A673 (cell line): ENCODE measurements around the gene TMC3. TPM values are rescaled to one million over a fixed set of nuclear protein-coding genes. Genes with fewer than 3 reads are reported as not detected.

Experiments used
- BruUV-seq: library from RNA; stranded (reverse); fragments of 400-500 nt; replicated peaks from 2 replicates; lab custom pipeline; 2021; lab: Mats Ljungman, UMichigan
- CTCF ChIA-PET: fragments of 300-600 bp; sonication (Branson Sonifier 250); formaldehyde crosslinking; loops from one replicate; lab custom pipeline; 2022; ENCODE audit warnings: antibody characterized with exemption; lab: Charles Lee
- POLR2A ChIA-PET: fragments of 300-600 bp; sonication (Branson Sonifier 250); formaldehyde crosslinking; loops from one replicate; lab custom pipeline; 2022; ENCODE audit warnings: antibody characterized with exemption; ENCODE audit not compliant: low non-redundant PET; lab: Charles Lee
- DNase-seq: peaks from one replicate; pipeline ENCODE4 v3.0.0-alpha.2; 2015; ENCODE audit warnings: low spot score
- H3K27ac ChIP-seq: fragments of 200-600 bp; sonication (generic); 2 replicates; pipeline ENCODE4 v1.5.1; 2016; ENCODE audit warnings: mixed run types, low read depth, mild to moderate bottlenecking, mixed read lengths, antibody characterized with exemption, low read length; ENCODE audit not compliant: poor library complexity, severe bottlenecking
- H3K27me3 ChIP-seq: fragments of 200-600 bp; sonication (generic); replicated peaks from 2 replicates; pipeline ENCODE4 v1.6.1; 2017; ENCODE audit warnings: mixed run types, low read depth, mild to moderate bottlenecking, mixed read lengths, antibody characterized with exemption, low read length; ENCODE audit not compliant: insufficient read depth, poor library complexity
- H3K36me3 ChIP-seq: fragments of 200-600 bp; sonication (generic); 2 replicates; pipeline ENCODE4 v1.6.1; 2016; ENCODE audit warnings: mixed run types, mild to moderate bottlenecking, mixed read lengths, antibody characterized with exemption, low read length; ENCODE audit not compliant: insufficient read depth, poor library complexity, severe bottlenecking
- H3K4me1 ChIP-seq: fragments of 200-600 bp; sonication (generic); 2 replicates; pipeline ENCODE4 v1.6.1; 2017; ENCODE audit warnings: mixed run types, mild to moderate bottlenecking, mixed read lengths, antibody characterized with exemption, low read length; ENCODE audit not compliant: insufficient read depth, poor library complexity, severe bottlenecking
- H3K4me3 ChIP-seq: fragments of 200-600 bp; sonication (generic); 2 replicates; pipeline ENCODE4 v1.5.1; 2016; ENCODE audit warnings: low read depth, mixed run types, mild to moderate bottlenecking, mixed read lengths, low read length; ENCODE audit not compliant: poor library complexity, severe bottlenecking
- H3K9me3 ChIP-seq: fragments of 200-600 bp; sonication (generic); 2 replicates; pipeline ENCODE4 v1.6.1; 2016; ENCODE audit warnings: mixed run types, low read depth, mild to moderate bottlenecking, mixed read lengths, antibody characterized with exemption, low read length; ENCODE audit not compliant: poor library complexity, severe bottlenecking
- CTCF ChIP-seq: fragments of 300-800, 200-600 bp; sonication (generic); conservative IDR thresholded peaks from 2 replicates; pipeline ENCODE4 v1.5.1; 2017; ENCODE audit warnings: low read depth, mild to moderate bottlenecking, antibody characterized with exemption, low read length, moderate library complexity, mixed read lengths
- EZH2 ChIP-seq: fragments of 200-600 bp; sonication (generic); IDR thresholded peaks from 2 replicates; pipeline ENCODE4 v1.6.1; 2017; ENCODE audit warnings: borderline replicate concordance, low read depth, mild to moderate bottlenecking, mixed read lengths, antibody characterized with exemption, low read length; ENCODE audit not compliant: poor library complexity, severe bottlenecking
- intact Hi-C: fragments of 100-400 bp; cut with micrococcal nuclease; formaldehyde crosslinking; loops from one replicate; pipeline ENCODE4 v1.10.0; 2022; ENCODE audit not compliant: unreplicated experiment
- total RNA-seq: library from RNA; stranded (reverse); gene quantifications from 2 replicates; pipeline ENCODE4 v1.2.3, GENCODE V29; 2021

The TMC3 gene
- total RNA-seq, 1 experiment from 2014 or later, result not detected

GRCh38 chr15:81394603-81395002, 20.6 kb upstream of the TMC3 start:
- H3K27ac ChIP-seq, result no peak overlapping the region
- DNase-seq, result no peak
- POLR2A ChIA-PET, result no interaction called here
- intact Hi-C loops, result no loop called here
- H3K36me3 ChIP-seq, result no peaks in the 10 kb centered on the region
- H3K27me3 ChIP-seq, result peaks cover 27% of the 10 kb centered on the region
- no peaks in the 10 kb centered on the region for H3K9me3 ChIP-seq
- BruUV-seq, result no TSS peak
- CTCF ChIA-PET, result no interaction called here
- H3K4me3 ChIP-seq, result no peak overlapping the region
- no peak for TF ChIP-seq EZH2
- no peak for TF ChIP-seq CTCF
- no peaks in the 10 kb centered on the region for H3K4me1 ChIP-seq

- H3K27ac ChIP-seq, result no peak overlapping the region
- no peak for DNase-seq
- peaks cover 14% of the 10 kb centered on the region for H3K27me3 ChIP-seq
- no peaks in the 10 kb centered on the region for H3K36me3 ChIP-seq
- no peak overlapping the region for H3K4me3 ChIP-seq
- H3K9me3 ChIP-seq, result no peaks in the 10 kb centered on the region
- BruUV-seq, result no TSS peak
- ChIA-PET CTCF (no interaction called here), POLR2A (no interaction called here)
- H3K4me1 ChIP-seq, result no peaks in the 10 kb centered on the region
- intact Hi-C loops, result no loop called here
- TF ChIP-seq EZH2 (no peak), CTCF (no peak)
These were observed 17.6 kb upstream of the TMC3 start for GRCh38 chr15:81391657-81392056.

GRCh38 chr15:81388436-81388770, 14.4 kb upstream of the TMC3 start:
- TF ChIP-seq CTCF (no peak), EZH2 (no peak)
- CTCF ChIA-PET, result no interaction called here
- POLR2A ChIA-PET, result no interaction called here

More at GRCh38 chr15:81388436-81388770, 14.4 kb upstream of the TMC3 start:
- no peak overlapping the region for H3K27ac ChIP-seq
- no peaks in the 10 kb centered on the region for H3K36me3 ChIP-seq
- H3K9me3 ChIP-seq, result no peaks in the 10 kb centered on the region
- no TSS peak for BruUV-seq
- intact Hi-C loops, result no loop called here
- H3K4me3 ChIP-seq, result no peak overlapping the region
- H3K4me1 ChIP-seq, result no peaks in the 10 kb centered on the region
- H3K27me3 ChIP-seq, result peaks cover 4% of the 10 kb centered on the region
- DNase-seq, result no peak
